GM18507 (cell line): ENCODE data around the gene ZMYM4.

Source experiments
- DNase-seq: peaks from one replicate; pipeline ENCODE4 v3.0.0; 2011; ENCODE audit warnings: low read depth; ENCODE audit not compliant: insufficient read length; ENCODE audit errors: extremely low spot score
- FAIRE-seq: peaks from 2 replicates; lab custom pipeline; 2011; peaks lifted over from hg19 to GRCh38; lab: Jason Lieb, UNC

Gene ZMYM4

GRCh38 chr1:35269989-35270289, 1.4 kb downstream of the ZMYM4 start:
- FAIRE-seq (no peak), DNase-seq (no peak)

DNA sequence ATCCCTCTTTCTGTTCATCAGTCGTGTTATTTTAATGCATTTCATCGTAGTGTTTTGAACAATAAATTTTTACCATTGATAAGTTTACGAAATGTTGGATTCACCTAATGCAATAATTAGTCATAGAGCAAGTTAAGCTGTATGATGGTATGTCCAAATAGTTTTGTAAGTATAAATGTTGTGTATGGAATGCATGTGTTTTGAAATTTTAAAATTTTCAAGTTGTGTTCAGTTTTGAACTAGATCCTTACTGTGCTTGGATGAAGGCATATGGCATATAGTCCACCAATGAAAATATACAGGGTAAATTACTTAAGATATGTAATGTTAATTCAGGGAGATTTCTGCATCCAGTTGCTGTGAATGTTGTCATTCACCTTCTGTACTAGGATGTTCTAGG, 2.3 kb downstream of the ZMYM4 start:
- no peak for DNase-seq
- FAIRE-seq = no peak

DNA sequence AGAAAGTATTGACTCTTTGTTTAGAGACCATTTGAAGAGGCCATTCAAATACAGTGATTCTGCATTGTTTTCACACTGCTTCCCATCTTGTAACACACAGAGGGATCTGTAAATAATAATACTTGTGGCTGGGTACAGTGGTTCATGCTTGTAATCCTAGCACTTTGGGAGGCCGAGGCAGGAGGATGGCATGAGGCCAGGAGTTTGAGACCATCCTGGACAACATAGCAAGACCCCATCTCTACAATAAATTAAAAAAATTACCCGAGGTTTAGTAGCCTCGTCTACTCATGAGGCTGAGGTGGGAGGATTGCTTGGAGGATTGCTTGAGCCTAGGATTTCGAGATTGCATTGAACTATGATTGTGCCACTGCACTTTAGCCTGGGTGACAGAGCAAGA, 5.7 kb downstream of the ZMYM4 start:
- no peak for FAIRE-seq
- no peak for DNase-seq

DNA sequence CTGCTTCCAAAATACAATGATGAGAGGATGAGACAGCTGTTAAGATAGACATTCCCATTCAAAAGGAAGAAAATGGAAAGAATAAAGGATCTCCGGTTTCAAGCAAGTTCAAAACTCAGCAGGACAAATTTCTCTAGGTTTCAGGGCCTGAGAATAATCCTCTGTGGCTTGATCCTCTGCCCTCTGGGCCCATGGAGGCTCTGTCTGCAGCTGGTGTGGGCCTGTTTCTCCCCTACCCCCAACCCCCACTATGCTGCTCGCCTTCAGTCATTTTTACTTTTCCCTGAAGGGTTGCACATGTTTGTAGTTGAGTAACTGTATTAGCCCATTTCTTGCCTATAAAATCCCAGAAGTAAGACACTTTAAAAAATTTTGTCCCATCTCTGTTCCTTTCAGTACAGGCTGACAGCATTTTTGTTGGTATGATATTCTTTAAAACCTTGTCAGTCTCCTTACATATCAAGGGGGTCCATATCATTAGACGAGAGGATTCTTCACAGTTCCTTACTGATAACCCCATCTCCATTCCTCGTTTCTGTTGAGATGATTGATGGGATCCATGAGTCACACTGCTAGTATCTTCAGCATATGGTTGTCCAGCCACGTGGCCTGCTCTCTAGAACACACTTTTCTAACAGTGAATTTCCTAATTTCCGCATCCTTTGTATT, 10.5 kb downstream of the ZMYM4 start:
- no peak for FAIRE-seq
- no peak for DNase-seq

DNA sequence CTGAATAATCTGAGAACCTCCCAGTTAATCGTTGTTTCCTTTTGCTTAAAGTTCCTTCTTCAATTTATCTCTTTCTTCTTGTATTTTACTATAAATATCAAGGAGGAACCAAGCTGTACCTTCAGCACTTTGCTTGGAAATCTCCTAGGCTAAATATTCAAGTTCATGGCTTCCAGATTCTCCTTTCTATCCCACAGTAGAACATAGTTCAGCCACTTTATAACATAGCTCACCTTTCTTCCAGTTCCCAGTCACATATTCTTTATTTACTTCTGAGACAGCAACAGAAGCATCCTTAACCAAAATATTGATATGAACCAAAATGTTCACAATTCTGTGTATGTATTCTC, 11.0 kb downstream of the ZMYM4 start:
- DNase-seq (no peak), FAIRE-seq (no peak)

- no peak for FAIRE-seq
- DNase-seq = no peak
Observed at GRCh38 chr1:35280006-35280405, 11.5 kb downstream of the ZMYM4 start.

GRCh38 chr1:35281565-35281964, 13.1 kb downstream of the ZMYM4 start:
- FAIRE-seq (no peak), DNase-seq (no peak)

GRCh38 chr1:35282172-35282571, 13.7 kb downstream of the ZMYM4 start:
- no peak for DNase-seq
- FAIRE-seq = no peak

- FAIRE-seq (no peak), DNase-seq (no peak)
Observed at GRCh38 chr1:35284852-35285251, 16.3 kb downstream of the ZMYM4 start.

GRCh38 chr1:35285771-35286606, 17.5 kb downstream of the ZMYM4 start:
- DNase-seq (no peak), FAIRE-seq (no peak)

DNA sequence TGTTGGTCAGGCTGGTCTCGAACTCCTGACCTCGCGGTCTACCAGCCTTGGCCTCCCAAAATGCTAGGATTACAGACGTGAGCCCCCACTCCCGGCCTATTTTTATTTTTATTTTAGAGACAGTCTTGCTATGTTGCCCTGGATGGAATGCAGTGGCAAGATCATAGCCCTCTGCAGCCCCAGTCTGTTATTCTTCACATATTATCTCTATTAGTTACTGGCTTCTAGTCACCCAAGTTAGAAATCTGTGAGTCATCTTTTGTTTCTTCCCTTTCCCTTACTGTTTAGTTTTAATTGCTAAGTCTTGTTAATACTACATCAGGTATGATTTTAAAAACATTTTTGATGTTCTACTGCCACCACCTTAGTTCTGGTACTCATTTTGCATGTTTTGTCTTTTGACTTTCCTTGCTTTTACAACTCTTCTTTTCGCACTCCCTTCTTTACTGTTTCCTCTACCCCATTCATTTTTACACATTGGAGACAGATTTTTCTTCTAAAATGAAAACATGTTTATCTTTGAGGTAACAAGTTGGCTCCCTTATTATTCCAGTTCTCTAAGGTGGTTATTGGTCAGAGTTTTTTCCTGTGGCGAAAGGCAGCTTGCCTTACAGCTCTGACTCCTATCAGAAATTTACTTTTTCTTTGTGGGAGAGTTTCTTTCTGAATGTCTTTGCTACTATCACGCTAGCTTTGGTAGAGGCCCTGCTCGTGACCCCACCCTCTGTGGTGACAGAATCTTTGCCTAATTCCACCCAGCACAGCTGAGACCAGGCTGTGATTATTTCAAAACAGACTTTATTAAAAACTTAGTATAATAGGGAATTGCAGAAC, 19.5 kb downstream of the ZMYM4 start:
- no peak for DNase-seq

DNA sequence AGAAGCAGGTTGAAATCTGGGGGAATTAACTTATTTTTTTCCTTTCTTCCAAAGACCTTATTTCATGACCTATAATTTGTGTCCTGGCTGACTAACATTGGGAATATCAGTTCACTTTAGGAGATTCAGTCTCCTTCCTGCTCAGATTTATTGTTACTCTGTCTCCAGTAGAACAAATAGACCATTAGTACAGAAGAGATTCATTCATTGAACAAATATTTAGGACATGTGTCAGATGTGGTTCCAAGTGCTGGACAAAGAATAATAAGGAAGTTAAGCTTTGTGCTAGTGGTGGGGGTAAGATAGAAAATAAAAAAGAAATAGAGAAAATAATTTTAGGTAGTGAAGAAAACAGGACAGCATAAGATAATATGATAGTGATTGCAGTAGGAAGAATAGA, 20.3 kb downstream of the ZMYM4 start:
- FAIRE-seq = no peak
- DNase-seq = no peak

More for the DNA sequence above, 19.5 kb downstream of the ZMYM4 start:
- FAIRE-seq = no peak

DNA sequence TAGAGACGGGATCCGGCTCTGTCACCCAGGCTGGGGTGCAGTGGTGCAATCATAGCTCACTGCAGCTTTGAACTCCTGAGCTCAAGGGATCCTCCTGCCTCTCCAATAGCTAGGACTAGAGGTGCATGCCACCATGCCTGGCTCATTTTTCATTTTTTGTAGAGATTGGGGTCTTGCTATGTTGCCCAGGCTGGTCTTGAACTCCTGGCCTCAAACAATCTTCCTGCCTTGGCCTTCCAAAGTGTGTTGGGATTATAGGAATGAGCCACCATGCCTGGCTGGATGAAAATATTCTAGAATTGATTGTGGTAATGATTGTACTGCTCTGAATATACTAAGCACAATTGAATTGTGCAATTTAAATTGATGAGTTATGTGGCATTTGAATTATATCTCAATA, 21.9 kb downstream of the ZMYM4 start:
- DNase-seq (no peak), FAIRE-seq (no peak)

DNA sequence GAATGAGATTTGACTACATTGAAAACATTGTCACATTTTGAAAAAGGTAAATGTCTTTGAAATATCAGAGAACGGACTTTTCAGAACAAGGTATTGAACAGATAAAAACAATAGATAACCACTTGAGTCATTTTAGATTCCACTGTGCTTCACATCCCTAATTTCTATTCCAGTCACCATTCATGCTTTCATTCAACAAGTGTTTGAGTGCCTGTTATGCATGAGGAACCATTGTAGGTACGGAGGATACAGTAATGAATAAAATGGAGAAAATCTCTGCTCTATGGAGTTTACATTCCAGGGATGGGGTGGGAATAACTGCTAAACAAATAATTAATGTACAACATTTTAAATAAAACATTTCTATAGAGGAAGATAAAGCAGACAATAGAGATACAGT, 26.3 kb downstream of the ZMYM4 start:
- DNase-seq (no peak), FAIRE-seq (no peak)

DNA sequence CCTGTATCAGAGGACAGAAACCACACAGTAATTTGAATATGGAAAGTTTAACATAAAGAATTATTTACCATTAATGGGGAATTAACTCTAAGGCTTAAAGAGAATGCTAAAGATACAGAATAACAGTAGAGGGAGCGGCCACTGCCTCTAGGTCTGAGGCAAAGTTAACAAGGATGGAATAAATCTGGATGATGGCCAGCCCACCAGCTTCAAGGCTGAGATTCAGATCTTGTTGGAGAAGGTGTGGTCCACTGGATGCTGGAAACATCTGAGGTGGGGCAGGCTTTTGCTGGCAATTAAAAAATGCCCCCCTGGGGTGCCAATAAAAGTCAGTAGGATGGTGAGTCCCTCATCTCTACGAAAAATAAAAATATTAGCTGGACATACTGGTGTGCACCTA, 29.4 kb downstream of the ZMYM4 start:
- DNase-seq = no peak
- FAIRE-seq = no peak

DNA sequence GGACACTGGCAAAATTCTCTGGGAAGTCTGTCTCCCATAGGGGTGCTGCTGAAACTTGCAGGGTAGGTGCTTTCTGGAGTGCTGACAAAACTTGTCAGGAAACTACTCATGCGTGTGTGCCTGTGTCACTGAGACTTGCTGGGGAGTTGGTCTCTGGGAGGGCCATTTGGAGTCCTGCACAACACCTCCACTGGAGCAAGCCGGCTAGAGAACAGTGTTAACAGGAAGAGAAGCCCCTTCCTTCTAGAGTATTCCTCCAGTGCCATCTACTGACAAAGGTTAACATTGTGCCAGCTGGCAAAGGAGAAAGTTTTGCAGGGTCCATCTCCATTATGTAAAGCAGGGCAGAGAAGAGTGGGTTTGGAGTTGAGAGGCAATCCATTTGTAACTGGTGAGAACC, 30.0 kb downstream of the ZMYM4 start:
- FAIRE-seq = peak; percentile 51
- DNase-seq = peak; percentile 15

DNA sequence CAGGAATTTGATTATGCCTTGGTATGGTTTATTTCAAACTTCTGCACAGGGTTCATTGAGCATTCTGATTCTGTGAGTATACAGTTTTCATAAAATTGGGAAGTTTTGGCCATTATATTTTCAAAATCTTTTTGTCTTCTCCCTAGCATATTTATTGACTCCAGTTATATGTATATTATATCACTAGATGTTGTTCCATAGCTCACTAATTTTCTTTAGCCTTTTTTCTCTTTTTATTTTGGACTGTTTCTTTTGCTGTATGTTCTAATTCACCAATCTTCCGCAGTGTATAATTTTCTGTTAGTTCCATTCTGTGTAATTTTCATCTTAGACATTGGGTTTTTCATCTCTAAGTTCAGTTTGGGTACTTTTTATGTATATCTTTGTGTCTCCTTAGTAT, 31.9 kb downstream of the ZMYM4 start:
- FAIRE-seq = no peak

GRCh38 chr1:35301674-35302392, 33.3 kb downstream of the ZMYM4 start:
- no peak for FAIRE-seq
- DNase-seq = no peak

More for the DNA sequence above, 31.9 kb downstream of the ZMYM4 start:
- DNase-seq = no peak

GRCh38 chr1:35305383-35305782, 36.9 kb downstream of the ZMYM4 start:
- no peak for FAIRE-seq
- no peak for DNase-seq

- FAIRE-seq (no peak), DNase-seq (no peak)
Observed at GRCh38 chr1:35315649-35316048, 47.1 kb downstream of the ZMYM4 start.
